Bronchial epithelial cell (primary cell): ENCODE data around the gene CD209. TPM values are rescaled to one million over a fixed set of nuclear protein-coding genes. Genes with fewer than 3 reads are reported as not detected.

ENCODE experiments used
- DNase-seq: peaks from one replicate; pipeline ENCODE4 v3.0.0-alpha.2; 2010; ENCODE audit warnings: low read depth
- FAIRE-seq: peaks from 2 replicates; lab custom pipeline; 2011; peaks lifted over from hg19 to GRCh38; lab: Jason Lieb, UNC
- H3K27me3 ChIP-seq: 2 replicates; pipeline ENCODE4 v1.5.1; 2011; ENCODE audit warnings: low read length; ENCODE audit not compliant: control insufficient read depth, insufficient read depth
- H3K36me3 ChIP-seq: 2 replicates; pipeline ENCODE4 v1.5.1; 2011; ENCODE audit warnings: low read length; ENCODE audit not compliant: control insufficient read depth, insufficient read depth
- H3K4me3 ChIP-seq: 2 replicates; pipeline ENCODE4 v1.5.1; 2011; ENCODE audit warnings: mild to moderate bottlenecking, low read depth, low read length, control low read depth
- CTCF ChIP-seq: IDR thresholded peaks from 2 replicates; pipeline ENCODE4 v1.5.1; 2011; ENCODE audit warnings: mild to moderate bottlenecking, moderate library complexity, low read length, control low read depth, inconsistent platforms; ENCODE audit not compliant: insufficient read depth, severe bottlenecking
- total RNA-seq: library from RNA; depleted of rRNA; stranded (reverse); fragments of >200 nt; gene quantifications from 2 replicates; pipeline ENCODE4 v1.2.1, GENCODE V29; 2014

CD209 gene
- total RNA-seq, 1 donor from 2014 or later, result not detected

GRCh38 chr19:7706188-7706954 lies 41.0 kb downstream of the CD209 start:
- Histone ChIP-seq H3K4me3 (no peak overlapping the region), H3K27me3 (no peaks in the 10 kb centered on the region), H3K36me3 (no peaks in the 10 kb centered on the region)
- FAIRE-seq (no peak), DNase-seq (no peak)
- TF ChIP-seq CTCF, result no peak

- Histone ChIP-seq H3K27me3 (no peaks in the 10 kb centered on the region), H3K4me3 (no peak overlapping the region), H3K36me3 (no peaks in the 10 kb centered on the region)
- FAIRE-seq (no peak), DNase-seq (no peak)
- TF ChIP-seq CTCF, result no peak
These were observed 41.7 kb downstream of the CD209 start for GRCh38 chr19:7705387-7706187.

- FAIRE-seq, result no peak
- TF ChIP-seq CTCF, result no peak
- Histone ChIP-seq H3K4me3 (no peak overlapping the region), H3K36me3 (no peaks in the 10 kb centered on the region), H3K27me3 (no peaks in the 10 kb centered on the region)
- no peak for DNase-seq
These were observed 42.9 kb downstream of the CD209 start for GRCh38 chr19:7704280-7705060.

GRCh38 chr19:7703332-7703731 lies 44.0 kb downstream of the CD209 start:
- no peak for TF ChIP-seq CTCF
- Histone ChIP-seq H3K27me3 (peaks cover 2% of the 10 kb centered on the region), H3K36me3 (no peaks in the 10 kb centered on the region), H3K4me3 (no peak overlapping the region)
- DNase-seq (no peak), FAIRE-seq (no peak)

- TF ChIP-seq CTCF, result no peak
- Histone ChIP-seq H3K27me3 (peaks cover 4% of the 10 kb centered on the region), H3K36me3 (no peaks in the 10 kb centered on the region), H3K4me3 (no peak within 1 kb of the TSS)
- DNase-seq (no peak), FAIRE-seq (peak; percentile 18)
These were observed 45.5 kb downstream of the CD209 start, which contains the start of gene FCER2 for GRCh38 chr19:7701654-7702457. TSS of gene FCER2 (minus strand) at chr19:7702131. CDS start at chr19:7699760, 2,371 bp downstream.
